ENCODE results near the gene GATD1. TPM values are rescaled to one million over a fixed set of nuclear protein-coding genes. Genes with fewer than 3 reads are reported as not detected.

The GATD1 gene
- total RNA-seq = 10 to 100 TPM; 27.2 to 68.2 (median 46.0) TPM

- WGBS = under 1% methylated on average over 21 of the region's 110 CpGs
- Histone ChIP-seq H3K9me3 (no peaks in the 10 kb centered on the region), H3K27ac (peak within 1 kb of the TSS; percentile 85), H3K4me3 (peak within 1 kb of the TSS; percentile 97), H3K36me3 (peaks cover 17% of the 10 kb centered on the region), H3K27me3 (no peaks in the 10 kb centered on the region), H3K4me1 (peaks cover 40% of the 10 kb centered on the region)
- TF ChIP-seq POLR2A (IDR thresholded peaks at IDR 0.05) = peak in 1 of 2 donors; percentile 73
- TF ChIP-seq POLR2AphosphoS5 (IDR thresholded peaks at IDR 0.05) = no peak
- peak; percentile 93 to 95 for DNase-seq (ENCODE audit: low spot score in 2 of 2)
Observed at GRCh38 chr11:777288-778255, at the start of gene GATD1. Gene GATD1, minus strand, starts transcription at chr11:777487. Its CDS starts 25 bp downstream, at chr11:777462.

- no peak for DNase-seq (ENCODE audit: low spot score in 2 of 2)
- WGBS = 5% methylated on average over 11 of the region's 22 CpGs
- H3K27me3 ChIP-seq = peaks cover 13% of the 10 kb centered on the region
- TF ChIP-seq POLR2A (IDR thresholded peaks at IDR 0.05) = no peak
- TF ChIP-seq, protein P1, sequence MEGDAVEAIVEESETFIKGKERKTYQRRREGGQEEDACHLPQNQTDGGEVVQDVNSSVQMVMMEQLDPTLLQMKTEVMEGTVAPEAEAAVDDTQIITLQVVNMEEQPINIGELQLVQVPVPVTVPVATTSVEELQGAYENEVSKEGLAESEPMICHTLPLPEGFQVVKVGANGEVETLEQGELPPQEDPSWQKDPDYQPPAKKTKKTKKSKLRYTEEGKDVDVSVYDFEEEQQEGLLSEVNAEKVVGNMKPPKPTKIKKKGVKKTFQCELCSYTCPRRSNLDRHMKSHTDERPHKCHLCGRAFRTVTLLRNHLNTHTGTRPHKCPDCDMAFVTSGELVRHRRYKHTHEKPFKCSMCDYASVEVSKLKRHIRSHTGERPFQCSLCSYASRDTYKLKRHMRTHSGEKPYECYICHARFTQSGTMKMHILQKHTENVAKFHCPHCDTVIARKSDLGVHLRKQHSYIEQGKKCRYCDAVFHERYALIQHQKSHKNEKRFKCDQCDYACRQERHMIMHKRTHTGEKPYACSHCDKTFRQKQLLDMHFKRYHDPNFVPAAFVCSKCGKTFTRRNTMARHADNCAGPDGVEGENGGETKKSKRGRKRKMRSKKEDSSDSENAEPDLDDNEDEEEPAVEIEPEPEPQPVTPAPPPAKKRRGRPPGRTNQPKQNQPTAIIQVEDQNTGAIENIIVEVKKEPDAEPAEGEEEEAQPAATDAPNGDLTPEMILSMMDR (IDR thresholded peaks at IDR 0.05) = no peak
- TF ChIP-seq POLR2AphosphoS5 (IDR thresholded peaks at IDR 0.05) = no peak
- TF ChIP-seq EP300 (IDR thresholded peaks at IDR 0.05) = no peak
- H3K36me3 ChIP-seq = peaks cover 36% of the 10 kb centered on the region
- H3K27ac ChIP-seq = peak overlapping the region; percentile 66
- peaks cover 74% of the 10 kb centered on the region for H3K4me1 ChIP-seq
- H3K9me3 ChIP-seq = no peaks in the 10 kb centered on the region
- H3K4me3 ChIP-seq = peak overlapping the region; percentile 53
Observed at GRCh38 chr11:826836-827145, 49.5 kb upstream of the GATD1 start.

DNA sequence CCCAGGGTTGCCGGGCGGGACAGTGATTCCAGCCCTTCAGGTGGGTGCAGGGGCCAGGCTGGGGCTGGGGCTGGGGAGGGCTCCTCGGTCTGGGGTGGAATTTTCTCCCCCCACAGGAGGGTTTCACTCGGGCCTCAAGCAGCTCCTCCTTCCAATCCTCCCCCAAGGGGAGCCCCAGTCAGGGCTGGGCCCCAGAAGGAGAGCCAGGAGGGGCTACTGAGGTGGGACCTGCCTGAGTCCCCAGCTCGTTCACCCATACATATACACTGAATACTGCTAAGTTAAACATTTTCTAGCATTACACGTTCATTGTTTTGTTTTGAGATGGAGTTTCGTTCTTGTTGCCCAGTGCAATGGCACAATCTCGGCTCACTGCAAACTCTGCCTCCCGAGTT, 48.9 kb upstream of the GATD1 start:
- Histone ChIP-seq H3K27ac (peak overlapping the region; percentile 66), H3K9me3 (no peaks in the 10 kb centered on the region), H3K36me3 (peaks cover 36% of the 10 kb centered on the region), H3K4me3 (no peak overlapping the region), H3K27me3 (peaks cover 13% of the 10 kb centered on the region), H3K4me1 (peaks cover 74% of the 10 kb centered on the region)
- no peak for TF ChIP-seq EP300 (IDR thresholded peaks at IDR 0.05)
- TF ChIP-seq, protein P1 (IDR thresholded peaks at IDR 0.05) = no peak
- TF ChIP-seq POLR2AphosphoS5 (IDR thresholded peaks at IDR 0.05) = no peak
- TF ChIP-seq POLR2A (IDR thresholded peaks at IDR 0.05) = no peak
- DNase-seq (ENCODE audit: low spot score in 2 of 2) = no peak
- 75% methylated on average over 8 of the region's 9 CpGs for WGBS

GRCh38 chr11:825366-826226, 48.3 kb upstream of the GATD1 start:
- H3K27ac ChIP-seq = peak overlapping the region; percentile 66

GRCh38 chr11:824942-825341, 47.7 kb upstream of the GATD1 start:
- H3K27ac ChIP-seq = peak overlapping the region; percentile 66
- H3K9me3 ChIP-seq = no peaks in the 10 kb centered on the region
- 88% methylated on average over 9 of the region's 11 CpGs for WGBS
- DNase-seq (ENCODE audit: low spot score in 2 of 2) = no peak
- H3K4me3 ChIP-seq = no peak overlapping the region
- peaks cover 72% of the 10 kb centered on the region for H3K4me1 ChIP-seq
- H3K36me3 ChIP-seq = peaks cover 36% of the 10 kb centered on the region
- peaks cover 11% of the 10 kb centered on the region for H3K27me3 ChIP-seq
- TF ChIP-seq, protein P1 (IDR thresholded peaks at IDR 0.05) = no peak
- TF ChIP-seq POLR2A (IDR thresholded peaks at IDR 0.05) = no peak
- no peak for TF ChIP-seq POLR2AphosphoS5 (IDR thresholded peaks at IDR 0.05)
- no peak for TF ChIP-seq EP300 (IDR thresholded peaks at IDR 0.05)

More at GRCh38 chr11:825366-826226, 48.3 kb upstream of the GATD1 start:
- 60% methylated on average over 11 of the region's 12 CpGs for WGBS
- H3K27me3 ChIP-seq = peaks cover 13% of the 10 kb centered on the region
- no peak for TF ChIP-seq EP300 (IDR thresholded peaks at IDR 0.05)
- TF ChIP-seq POLR2AphosphoS5 (IDR thresholded peaks at IDR 0.05) = peak in 1 of 3 donors; percentile 53
- DNase-seq (ENCODE audit: low spot score in 2 of 2) = no peak
- H3K4me1 ChIP-seq = peaks cover 74% of the 10 kb centered on the region
- peaks cover 36% of the 10 kb centered on the region for H3K36me3 ChIP-seq
- H3K4me3 ChIP-seq = no peak overlapping the region
- H3K9me3 ChIP-seq = no peaks in the 10 kb centered on the region
